ENCODE measurements around the gene TCEAL7. TPM values are rescaled to one million over a fixed set of nuclear protein-coding genes. Genes with fewer than 3 reads are reported as not detected.

TCEAL7 gene
- polyA plus RNA-seq, 1 donor from 2014 or later: not detected

Other genes starting within 250 kb of the TCEAL7 start
- not detected for gene NXF3, start 237.1 kb upstream of the TCEAL7 start, polyA plus RNA-seq
- 29.5 TPM for gene BEX4, start 115.1 kb upstream of the TCEAL7 start, polyA plus RNA-seq
- 41.1 TPM for gene TCEAL8, start 75.1 kb upstream of the TCEAL7 start, polyA plus RNA-seq
- gene TCEAL5, start 53.5 kb upstream of the TCEAL7 start, polyA plus RNA-seq: not detected
- 58.7 TPM for gene BEX2, start 19.2 kb upstream of the TCEAL7 start, polyA plus RNA-seq
- 1.3 TPM for gene TCEAL9, start 26.3 kb downstream of the TCEAL7 start, polyA plus RNA-seq
- gene BEX3, start 46.3 kb downstream of the TCEAL7 start, polyA plus RNA-seq: 7.0 TPM
- not detected for gene RAB40A, start 189.2 kb downstream of the TCEAL7 start, polyA plus RNA-seq